AML-193 (cell line): ENCODE measurements around the gene SPATA9.

Experiments
- DNase-seq, 2 experiments: peaks; one replicate each; lab custom pipeline; 2025; lab: John Stamatoyannopoulos, UW

Gene SPATA9

DNA sequence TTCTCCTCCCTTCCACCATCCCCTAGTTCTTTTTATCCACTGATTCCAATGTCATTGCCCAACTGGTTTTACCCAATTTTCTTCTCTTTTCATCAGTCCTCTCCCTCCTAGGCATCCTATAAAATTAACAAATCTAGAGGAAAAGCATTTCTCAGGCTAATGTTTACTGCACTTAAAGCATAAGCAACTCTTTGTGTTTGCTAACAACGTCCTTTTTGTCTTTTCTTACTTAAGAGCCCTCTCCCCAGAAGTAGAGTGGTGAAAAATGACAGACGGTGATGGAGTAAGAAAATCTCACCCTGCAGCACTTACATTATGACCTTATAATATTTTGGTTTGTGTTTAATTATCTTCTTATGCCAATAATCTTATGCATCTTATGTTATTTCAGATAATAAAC lies 1.6 kb upstream of the SPATA9 start:
- no peak for DNase-seq

DNA sequence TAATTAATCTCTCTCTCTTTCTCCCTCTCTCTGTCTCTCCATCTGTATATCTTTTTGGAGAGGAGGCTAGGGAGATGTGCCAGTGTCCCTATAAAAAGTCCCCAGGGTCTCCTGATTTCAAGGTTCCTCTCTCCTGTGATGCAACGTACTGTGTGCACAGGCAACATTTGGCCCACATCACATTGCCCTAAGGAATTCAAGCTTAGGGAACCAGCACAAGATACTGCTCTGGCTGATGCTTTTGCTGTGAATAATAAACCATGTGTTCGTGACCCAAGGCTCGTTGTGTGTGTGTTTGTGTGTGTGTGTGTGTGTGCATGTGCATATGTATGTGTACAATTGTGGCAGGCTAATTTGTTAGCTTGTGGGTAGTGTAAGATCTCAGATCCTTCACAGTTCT lies 9.7 kb downstream of the SPATA9 start:
- no peak for DNase-seq

DNA sequence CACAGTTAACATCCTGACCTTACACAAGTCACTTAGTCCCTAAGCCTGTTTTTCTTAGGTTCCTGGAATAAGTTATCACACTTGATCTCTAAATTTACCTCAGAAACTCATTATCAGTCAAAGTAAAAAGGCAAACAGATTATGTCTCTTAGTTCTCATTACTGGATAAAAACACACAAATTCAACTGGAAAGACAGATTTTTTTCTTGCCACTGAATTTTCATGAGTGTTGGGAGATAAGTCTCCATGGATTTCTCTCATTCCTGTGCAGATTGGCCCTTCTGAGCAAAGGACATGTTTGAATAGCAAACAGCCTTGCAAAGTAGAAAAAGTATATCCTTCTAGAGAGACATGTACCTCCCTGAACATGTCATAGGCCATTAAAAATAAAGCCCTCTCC lies 10.2 kb downstream of the SPATA9 start:
- DNase-seq, result no peak

DNA sequence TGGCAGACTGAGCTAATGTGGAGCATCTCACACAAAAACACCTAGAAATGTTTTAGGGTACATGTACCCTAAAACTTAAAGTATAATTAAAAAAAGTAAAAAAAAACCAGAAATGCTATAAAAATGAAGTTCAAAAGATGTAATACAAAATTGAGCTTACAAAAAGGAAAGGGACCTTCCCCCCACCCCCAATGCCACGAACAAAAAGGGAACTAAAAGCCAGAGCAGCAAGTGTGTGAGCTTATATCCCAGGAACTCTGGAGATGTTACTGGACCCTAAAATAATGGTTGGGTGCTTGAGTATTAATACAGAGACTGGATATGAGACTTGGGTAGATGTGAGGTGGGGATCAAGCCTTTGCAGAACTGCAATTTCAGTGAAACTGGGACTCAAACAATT lies 11.0 kb downstream of the SPATA9 start:
- DNase-seq, result peak; percentile 30 to 53

DNA sequence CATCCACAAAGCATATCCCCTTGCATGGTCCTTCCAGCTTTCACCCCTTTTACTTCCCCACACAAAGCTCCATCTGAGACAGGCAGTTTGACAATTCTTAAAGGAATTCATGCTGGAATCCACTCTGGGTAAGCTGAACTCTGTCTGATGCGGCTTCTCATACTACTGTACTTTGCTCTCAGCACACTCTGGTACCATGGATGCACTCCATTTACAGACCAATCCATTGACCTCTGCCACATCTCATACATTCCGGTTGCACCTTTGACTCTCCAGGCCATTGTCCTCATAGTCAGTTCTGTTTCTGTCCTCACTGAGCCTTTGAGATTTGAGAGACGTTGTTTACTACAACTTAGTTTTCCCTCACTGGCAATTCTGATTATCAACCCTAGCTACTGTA lies 12.2 kb downstream of the SPATA9 start:
- DNase-seq, result no peak

DNA sequence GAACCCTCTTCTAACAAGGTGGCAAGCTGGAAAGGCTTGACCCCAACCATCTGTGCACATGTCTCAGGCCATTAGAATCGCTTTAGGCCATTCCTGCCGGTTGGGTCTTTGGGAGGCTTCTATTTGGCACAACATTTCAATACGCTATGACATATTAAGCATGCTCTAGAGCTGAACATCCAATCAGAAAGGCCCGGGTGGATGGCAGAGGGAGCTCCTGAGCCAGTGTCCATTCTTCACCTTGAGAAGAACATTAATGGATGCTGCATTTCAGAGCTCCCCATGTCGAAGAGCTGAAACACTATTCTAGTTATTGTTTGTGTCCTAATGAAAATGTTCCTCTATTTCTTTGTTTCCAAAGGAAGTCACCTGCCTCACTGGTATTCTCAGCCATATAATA lies 12.8 kb downstream of the SPATA9 start:
- DNase-seq, result no peak

DNA sequence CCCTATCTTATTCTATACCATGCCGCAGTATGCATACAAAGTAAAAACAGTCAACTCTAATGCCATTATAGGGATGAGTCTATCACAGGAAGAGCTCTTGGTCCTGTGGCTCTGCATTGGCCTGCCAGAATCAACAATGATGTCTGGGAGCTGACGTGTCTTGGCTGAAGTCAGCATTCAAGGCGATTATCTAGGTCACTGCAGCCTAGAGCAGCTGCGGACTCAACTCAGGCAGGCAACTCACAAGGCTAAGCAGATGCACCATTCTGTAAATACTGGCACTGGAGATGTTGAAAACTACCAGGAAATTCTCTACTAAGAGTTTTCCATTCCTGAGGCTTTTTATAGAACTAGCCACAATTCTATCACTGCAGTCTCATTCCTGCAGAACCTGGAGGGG lies 13.3 kb downstream of the SPATA9 start:
- no peak for DNase-seq

DNA sequence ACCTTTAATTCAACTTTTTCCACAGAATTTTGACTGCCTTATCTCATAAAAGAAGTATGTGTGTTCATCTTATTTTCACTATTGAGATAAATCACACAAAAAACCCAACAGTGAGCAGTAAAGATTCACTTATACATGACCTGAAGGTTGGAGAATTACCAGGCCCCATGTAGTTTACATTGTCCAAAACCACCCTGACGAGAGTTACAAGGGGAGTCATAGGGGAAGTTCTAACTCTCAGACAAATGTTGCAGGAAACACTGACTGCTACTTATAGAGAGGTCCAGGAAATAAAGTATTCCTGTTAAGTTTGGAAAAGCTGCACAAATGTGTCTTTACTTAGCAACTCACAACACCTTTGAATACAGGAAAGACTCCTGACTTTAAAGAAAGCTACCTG lies 14.1 kb downstream of the SPATA9 start:
- no peak for DNase-seq

DNA sequence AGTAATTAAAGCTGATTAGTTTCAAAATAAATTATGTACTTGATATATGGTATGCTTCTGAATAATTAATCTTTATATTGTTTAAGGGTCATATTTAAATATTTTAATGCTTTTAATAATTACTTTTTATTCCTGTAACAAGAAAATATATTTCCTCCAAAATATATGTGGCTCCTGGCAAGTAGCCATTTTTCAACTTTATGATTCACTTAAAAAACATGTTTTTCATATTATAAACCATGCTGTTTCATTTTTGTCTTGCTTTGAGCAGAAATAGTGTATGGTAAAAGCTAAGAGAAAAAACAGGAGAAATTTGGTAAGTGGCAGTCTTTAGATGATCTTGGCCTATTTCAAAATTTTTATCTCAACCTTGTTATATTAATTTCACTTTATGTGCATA lies 14.6 kb downstream of the SPATA9 start:
- no peak for DNase-seq

DNA sequence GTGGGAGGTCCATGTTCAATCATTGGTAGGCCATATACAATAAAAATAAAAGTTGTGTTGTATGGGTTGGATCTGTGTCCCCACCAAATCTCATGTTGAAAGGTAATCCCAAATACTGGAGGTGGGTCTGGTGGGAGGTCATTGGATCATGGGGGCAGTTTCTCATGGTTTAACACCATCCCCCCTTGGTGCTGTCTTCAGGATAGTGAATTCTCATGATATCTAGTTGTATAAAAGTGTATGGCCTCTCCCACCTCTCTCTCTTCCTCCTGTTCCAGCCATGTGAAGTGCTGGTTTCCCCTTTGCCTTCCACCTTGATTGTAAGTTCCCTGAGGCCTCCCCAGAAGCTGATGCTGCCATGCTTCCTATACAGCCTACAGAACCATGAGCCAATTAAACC lies 15.1 kb downstream of the SPATA9 start:
- no peak for DNase-seq

DNA sequence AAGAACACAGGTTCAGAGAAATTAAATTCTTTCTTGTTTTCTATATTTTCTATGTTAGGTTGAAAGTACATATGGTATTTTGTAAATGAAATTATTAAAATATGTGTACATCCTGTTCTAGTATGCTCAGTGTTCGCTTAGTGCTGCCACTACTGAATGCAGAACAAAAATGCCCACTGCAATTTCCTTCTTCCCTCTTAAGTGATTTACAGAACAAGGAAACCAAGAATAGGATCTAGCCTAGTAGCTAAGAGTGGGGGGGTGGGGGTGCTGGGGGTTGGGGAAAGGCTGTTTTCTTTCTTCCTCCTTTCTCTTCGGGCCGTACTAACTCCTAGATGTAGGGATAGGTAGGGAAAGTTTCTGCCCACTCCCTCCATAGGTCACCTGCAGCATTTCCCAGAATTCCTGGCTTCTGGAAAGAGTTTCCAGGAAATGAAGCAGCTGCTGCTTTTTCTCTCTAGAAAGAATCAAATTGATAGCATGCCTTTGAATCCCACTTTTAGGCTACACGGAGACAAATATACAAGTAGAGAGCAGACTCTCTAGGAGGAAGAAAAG lies 15.7 kb downstream of the SPATA9 start:
- peak; percentile 18 to 39 for DNase-seq

DNA sequence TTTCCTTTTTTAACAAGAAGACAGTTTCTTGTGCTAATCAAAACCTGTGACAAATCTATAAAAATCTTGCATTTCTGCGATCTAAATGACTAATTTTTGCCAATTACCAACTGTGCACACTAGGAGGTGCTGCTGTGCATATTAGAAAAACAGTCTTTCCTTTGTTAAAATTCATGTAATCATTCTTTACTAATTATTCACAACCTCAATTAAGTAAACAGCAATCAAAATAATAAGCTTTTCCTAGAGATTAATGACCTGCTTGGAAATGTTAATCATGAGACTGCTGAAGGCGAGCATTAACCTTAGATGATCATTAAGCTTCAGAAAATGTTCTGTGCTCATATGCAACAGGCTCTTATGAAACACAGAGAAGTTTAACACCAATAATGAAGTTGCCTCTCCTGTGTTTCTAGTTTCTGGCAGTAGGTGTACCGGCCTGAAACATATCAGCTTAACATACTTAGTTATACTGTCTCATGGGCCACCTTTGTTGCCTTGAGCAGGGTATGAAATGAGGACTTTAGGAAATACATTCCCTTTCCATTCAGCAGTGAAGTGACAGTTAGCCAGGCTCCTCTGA lies 18.5 kb downstream of the SPATA9 start:
- peak; percentile 44 to 53 for DNase-seq

DNA sequence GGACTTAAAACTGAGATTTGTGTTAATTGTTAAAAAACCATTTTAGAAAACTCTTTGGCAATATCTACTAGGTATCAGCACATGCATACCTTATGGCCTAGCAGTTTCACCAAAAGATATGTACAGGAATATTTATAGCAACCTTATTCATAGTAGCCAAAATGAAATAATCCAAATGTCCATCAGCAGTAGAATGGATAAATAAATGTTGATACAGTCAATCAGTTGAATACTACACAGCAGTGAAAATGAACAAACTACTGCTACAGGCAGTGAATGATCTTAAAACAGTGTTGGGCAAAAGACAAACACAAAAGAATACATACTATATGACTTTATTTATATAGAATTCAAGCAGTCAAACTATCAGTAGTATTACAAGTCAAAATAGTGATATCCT lies 19.8 kb downstream of the SPATA9 start:
- DNase-seq, result no peak

DNA sequence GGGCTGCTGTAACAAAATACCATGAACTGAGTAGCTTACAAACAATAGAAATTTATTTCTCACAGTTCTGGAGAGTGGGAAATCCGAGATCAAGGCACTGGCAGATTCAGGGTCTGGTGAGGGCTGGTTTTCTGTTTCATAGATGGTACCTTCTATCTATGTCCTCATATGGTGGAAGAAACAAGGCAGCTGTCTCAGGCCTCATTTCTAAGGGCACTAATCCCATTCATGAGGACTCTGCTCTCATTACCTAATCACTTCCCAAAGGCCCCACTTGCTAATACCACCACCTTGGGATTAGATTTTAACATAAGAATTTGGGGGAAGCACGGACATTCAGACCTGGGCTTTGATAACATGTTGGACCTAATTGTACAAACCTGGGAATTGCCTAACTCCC lies 22.7 kb downstream of the SPATA9 start:
- DNase-seq, result no peak

DNA sequence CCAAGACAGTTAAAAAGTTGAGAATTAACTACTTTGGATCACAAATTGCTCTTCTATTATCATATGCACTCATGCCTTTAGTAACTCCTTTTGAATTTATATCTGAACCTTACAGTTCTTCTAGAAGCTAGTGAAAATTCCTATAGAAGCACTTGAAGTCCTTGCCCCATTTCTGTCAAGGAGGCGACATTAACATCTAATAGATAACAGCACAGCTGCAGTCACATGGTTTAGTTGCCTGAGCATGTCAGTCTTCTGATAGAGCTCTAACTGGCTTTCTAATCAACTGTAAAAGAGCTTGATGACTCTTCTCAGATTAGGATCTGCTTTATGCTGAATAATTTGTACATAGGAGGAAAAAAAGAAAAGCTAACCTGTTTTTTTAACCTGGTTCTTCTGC lies 27.2 kb downstream of the SPATA9 start:
- no peak for DNase-seq

DNA sequence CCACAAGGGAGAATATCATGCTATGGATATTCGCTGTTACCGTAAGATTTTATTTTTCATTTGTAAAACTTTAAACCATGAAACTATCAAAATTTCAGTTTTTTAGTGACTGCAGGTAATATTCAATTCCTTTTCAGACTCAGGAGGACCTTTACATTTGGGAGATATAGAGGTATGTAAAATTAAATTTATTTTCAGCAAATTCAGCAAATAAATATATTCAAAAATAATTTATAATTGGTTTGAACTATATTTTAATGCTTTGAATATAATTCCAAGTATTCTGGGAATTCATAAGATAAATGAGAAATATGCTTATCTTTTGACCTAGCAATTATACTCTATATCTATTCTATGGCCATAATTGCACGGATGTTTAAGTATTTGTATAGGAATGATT lies 28.6 kb downstream of the SPATA9 start:
- DNase-seq, result no peak

DNA sequence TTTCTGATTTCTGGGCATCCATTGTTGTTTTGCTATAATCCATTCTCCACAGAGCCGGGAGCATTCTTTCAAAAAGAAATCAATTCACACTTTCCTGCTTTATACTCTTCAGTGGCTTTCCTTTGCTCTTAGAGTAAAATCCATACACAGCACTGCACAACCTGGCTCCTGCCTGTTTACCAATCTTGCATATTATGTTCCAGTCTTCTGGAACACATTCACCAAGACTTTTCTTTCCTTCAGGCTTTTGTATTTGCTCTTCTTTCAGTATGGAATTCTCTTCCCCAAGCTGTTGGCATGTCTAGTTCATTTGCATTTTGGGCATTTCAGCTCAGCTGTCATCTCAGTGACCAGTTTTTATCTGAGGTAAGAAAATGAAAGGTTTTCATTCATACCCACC lies 29.9 kb downstream of the SPATA9 start:
- DNase-seq, result no peak

DNA sequence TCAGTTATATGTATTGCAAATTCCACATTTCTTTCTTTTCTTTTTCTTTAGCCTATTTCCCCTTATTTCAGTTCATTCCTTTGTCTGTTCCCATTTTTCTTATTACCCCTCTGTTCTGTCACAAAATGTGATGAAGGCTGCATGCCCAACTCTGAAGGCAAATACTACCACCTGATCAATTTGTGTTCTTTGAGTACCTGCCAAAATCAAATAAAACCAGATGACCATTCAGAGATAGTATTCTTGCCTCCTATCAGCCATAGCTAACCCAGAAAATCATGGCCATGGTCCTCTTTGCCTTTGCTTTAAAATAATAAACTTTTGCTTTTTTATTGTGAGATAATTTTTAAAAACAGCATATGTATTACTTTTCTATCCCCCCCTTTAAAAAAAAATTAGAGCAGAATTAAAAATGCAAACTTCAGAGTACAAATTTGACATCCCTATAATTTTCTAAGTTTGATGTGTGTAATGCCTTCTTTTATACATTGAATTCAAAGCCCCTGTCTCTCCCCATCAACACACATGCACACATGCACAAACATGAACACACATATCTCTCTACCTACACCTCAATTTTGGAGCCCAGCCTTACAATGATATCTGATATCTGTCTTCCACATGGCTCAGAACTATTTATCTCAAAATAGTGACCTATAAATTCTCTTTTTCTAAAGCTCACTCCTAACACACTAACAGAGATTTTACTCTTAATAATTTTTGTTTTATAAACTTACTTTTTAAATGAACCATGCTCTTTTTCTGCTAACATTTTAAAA lies 32.8 kb downstream of the SPATA9 start:
- DNase-seq, result no peak

DNA sequence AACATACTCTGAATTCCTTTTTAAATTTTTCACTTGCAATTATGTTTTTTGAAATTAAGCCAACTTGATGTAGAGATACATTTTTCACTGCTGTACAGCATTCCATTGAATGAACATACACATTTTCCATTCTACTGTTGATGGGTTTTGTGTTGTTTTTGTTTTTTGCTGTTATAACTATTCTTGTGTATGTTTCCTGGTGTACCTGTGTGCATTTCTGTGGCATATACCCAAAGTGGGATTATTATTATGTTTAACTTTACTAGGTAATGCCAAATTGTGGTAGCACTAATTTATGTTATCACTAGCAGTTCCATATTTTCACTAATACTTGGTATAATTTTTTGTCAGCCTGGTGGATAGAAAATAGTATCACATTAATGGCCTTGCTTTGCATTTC lies 33.5 kb downstream of the SPATA9 start:
- no peak for DNase-seq

DNA sequence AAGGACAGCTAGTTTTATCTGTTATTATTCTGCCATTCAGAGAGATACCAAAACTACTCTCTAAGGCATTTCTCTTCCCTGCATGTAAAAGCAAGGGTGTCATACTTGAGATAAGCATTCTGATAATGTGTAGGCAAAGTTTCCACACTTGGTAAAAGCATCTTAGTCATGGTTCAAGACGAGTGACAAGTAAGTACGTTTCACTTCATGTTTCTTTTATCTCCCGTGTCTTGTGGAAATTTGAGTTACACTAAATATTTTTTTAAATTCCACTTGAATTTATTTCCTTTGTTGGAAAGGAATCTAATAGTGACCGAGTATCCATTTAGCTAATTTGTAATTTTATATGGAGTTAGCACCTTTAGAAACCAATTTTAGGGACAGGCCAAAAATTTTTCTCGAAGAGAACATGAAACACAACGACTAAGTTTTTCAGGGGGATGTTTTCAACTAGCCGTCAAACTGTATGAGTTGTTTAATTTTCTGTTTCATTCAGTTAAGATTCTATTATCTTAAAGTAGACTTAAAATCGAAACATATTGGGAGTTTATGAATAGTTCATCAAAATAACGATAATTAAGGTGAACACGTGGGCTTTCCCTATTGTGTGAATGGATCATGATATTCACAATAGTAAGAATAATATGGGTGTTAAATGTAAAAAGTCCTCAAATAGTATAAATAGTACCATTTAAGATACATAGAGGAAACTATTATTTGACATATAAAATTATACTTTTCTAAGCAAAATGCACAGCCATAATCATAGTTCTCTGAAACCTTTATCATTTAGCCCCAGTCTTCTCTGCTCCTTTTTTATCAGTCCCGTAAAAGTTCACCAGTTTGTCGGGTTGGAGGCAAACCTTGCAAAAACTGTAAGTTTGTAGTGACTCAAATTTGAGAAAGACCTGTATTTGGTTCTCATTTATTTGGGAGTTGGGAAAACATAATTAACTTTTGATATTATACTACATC lies 34.6 kb downstream of the SPATA9 start:
- peak; percentile 26 to 33 for DNase-seq

DNA sequence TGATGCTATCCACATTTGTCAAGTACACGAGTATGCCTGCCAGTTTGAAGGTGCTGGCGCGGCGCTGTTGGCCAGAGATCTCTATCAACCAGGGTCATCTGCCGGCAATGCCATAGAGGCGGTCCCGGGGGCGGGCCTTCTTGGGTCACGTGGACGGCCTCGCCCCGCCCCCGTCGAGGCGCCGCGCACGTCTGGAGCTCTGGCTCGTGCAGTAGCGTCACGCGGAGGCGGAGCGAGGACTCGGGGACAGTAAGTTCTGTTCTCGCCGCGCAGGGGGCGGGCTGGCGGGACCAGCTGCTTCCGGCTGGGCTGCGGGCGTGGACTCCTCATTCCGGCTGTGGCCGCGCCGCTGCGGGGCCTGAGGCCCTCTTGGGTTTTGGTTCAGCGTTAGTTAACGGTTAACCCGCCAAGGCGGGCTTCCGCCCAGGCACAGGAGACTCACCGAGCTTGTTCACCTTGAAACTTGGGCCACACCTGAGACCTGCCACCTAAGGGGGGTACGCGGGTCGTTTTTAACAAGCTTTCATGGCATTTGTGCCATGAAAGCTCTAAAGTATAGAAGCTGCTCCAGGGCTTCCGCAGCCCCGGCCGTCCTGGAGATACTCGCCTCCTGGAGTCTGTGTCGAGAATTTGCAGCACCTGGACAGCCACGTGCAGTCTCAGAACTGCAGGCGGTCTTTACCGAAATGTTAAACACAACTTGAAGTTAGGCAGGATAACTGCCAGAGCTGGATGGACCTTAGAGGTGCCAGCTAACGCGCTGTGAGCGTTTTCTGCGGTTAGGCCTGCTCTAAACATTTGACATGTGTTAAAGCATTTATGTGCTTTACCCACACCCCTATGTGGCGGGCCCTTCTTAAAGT lies 36.0 kb downstream of the SPATA9 start, which contains the start of gene RFESD:
TSS of gene RFESD (plus strand) at position 209 of the 863 bp plus-strand sequence. CDS start 5,495 bp downstream, outside the sequence.
- DNase-seq, result peak; percentile 95 to 96
